Caco-2 (cell line): ENCODE measurements around the gene EME1. TPM values are rescaled to one million over a fixed set of nuclear protein-coding genes. Genes with fewer than 3 reads are reported as not detected.

ENCODE experiments used
- BruUV-seq: library from RNA; stranded (reverse); fragments of 400-500 nt; replicated peaks from 2 replicates; lab custom pipeline; 2021; lab: Mats Ljungman, UMichigan
- CTCF ChIA-PET: fragments of 300-600 bp; sonication (Branson Sonifier 250); formaldehyde crosslinking; loops from one replicate; lab custom pipeline; 2022; ENCODE audit warnings: antibody characterized with exemption; lab: Charles Lee
- POLR2A ChIA-PET: fragments of 300-600 bp; sonication (Branson Sonifier 250); formaldehyde crosslinking; loops from one replicate; lab custom pipeline; 2022; ENCODE audit warnings: antibody characterized with exemption; lab: Charles Lee
- DNase-seq, 2 experiments: peaks; one replicate each; pipeline versions ENCODE4 v3.0.0 to v3.0.0-alpha.2; 2020 to 2022
- H3K27me3 ChIP-seq: replicated peaks from 2 replicates; pipeline ENCODE4 v1.6.0; 2011; ENCODE audit warnings: low read length; ENCODE audit not compliant: control insufficient read depth, insufficient read depth
- H3K36me3 ChIP-seq: 2 replicates; pipeline ENCODE4 v1.5.1; 2011; ENCODE audit warnings: low read length; ENCODE audit not compliant: control insufficient read depth, insufficient read depth
- H3K4me1 ChIP-seq: fragments of 250-450 bp; sonication (Bioruptor Pico); 2 replicates; pipeline ENCODE4 v1.5.1; 2020; ENCODE audit warnings: mild to moderate bottlenecking
- H3K4me3 ChIP-seq: 2 replicates; pipeline ENCODE4 v1.5.1; 2011; ENCODE audit warnings: low read depth, mild to moderate bottlenecking, control low read depth, low read length
- H3K9me3 ChIP-seq: fragments of 250-450 bp; sonication (Bioruptor Pico); 2 replicates; pipeline ENCODE4 v1.5.1; 2020; ENCODE audit warnings: mild to moderate bottlenecking, moderate library complexity
- H3K27ac Mint-ChIP-seq: one replicate; pipeline ENCODE4 v1.8.0; 2022; ENCODE audit warnings: mixed read lengths; ENCODE audit not compliant: unreplicated experiment
- H3K27me3 Mint-ChIP-seq: one replicate; pipeline ENCODE4 v1.8.0; 2022; ENCODE audit warnings: mixed read lengths; ENCODE audit not compliant: insufficient read depth, unreplicated experiment
- H3K36me3 Mint-ChIP-seq: one replicate; pipeline ENCODE4 v1.8.0; 2022; ENCODE audit warnings: mild to moderate bottlenecking, mixed read lengths; ENCODE audit not compliant: insufficient read depth, unreplicated experiment
- H3K4me1 Mint-ChIP-seq: one replicate; pipeline ENCODE4 v1.8.0; 2022; ENCODE audit warnings: low read depth, mixed read lengths; ENCODE audit not compliant: unreplicated experiment
- H3K4me3 Mint-ChIP-seq: one replicate; pipeline ENCODE4 v1.8.0; 2022; ENCODE audit warnings: mild to moderate bottlenecking, moderate library complexity, mixed read lengths; ENCODE audit not compliant: unreplicated experiment
- H3K9me3 Mint-ChIP-seq: one replicate; pipeline ENCODE4 v1.8.0; 2022; ENCODE audit warnings: mixed read lengths; ENCODE audit not compliant: unreplicated experiment
- CTCF ChIP-seq, 2 experiments: fragments of 200-600 bp in 1 of 2; IDR thresholded peaks; 1 replicate in 1 of 2; 2 replicates in 1 of 2; pipeline versions ENCODE4 v1.5.1 to v1.8.0; 2011 to 2022; ENCODE audit warnings: antibody characterized with exemption in 1 of 2, control low read depth in 1 of 2, inconsistent platforms in 1 of 2, low read depth in 1 of 2, low read length in 1 of 2, mild to moderate bottlenecking in 1 of 2, moderate library complexity in 1 of 2; ENCODE audit not compliant: insufficient read depth in 1 of 2, severe bottlenecking in 1 of 2, unreplicated experiment in 1 of 2
- intact Hi-C: fragments of 100-400 bp; cut with micrococcal nuclease; formaldehyde crosslinking; loops from one replicate; pipeline ENCODE4 v1.10.0; 2022; ENCODE audit not compliant: unreplicated experiment
- total RNA-seq: library from RNA; stranded (reverse); gene quantifications from 2 replicates; pipeline ENCODE4 v1.2.3, GENCODE V29; 2022

EME1 gene
- total RNA-seq, 1 experiment from 2014 or later: 48.5 TPM

- no peaks in the 10 kb centered on the region; the same call in 1 of the 2 replicates for H3K4me1 ChIP-seq
- H3K27me3 ChIP-seq: no peaks in the 10 kb centered on the region
- no peak overlapping the region for H3K4me3 ChIP-seq
- no peak for TF ChIP-seq CTCF (IDR thresholded peaks at IDR 0.05; ENCODE audit: insufficient read depth in 1 of 2, low read depth in 1 of 2, low read length in 1 of 2, severe bottlenecking in 1 of 2, unreplicated experiment in 1 of 2)
- no peak for DNase-seq
- POLR2A ChIA-PET: interaction anchor here (0.6 to 0.8 kb wide), 3 partner anchors 13 to 136 kb away, joined by 3 read pairs; no protein-coding TSS in a partner anchor
- intact Hi-C loops: loop anchor here (10.0 kb wide), 1 partner anchor 330 kb away; no protein-coding TSS in a partner anchor
- H3K9me3 ChIP-seq: no peaks in the 10 kb centered on the region
- no peaks in the 10 kb centered on the region for H3K9me3 Mint-ChIP-seq
- H3K36me3 Mint-ChIP-seq: peaks cover 75% of the 10 kb centered on the region
- CTCF ChIA-PET: interaction anchor here (0.9 to 4.8 kb wide), 5 partner anchors 10 to 213 kb away, joined by 3 to 65 read pairs (median 4); partner anchors contain the start of genes LRRC59 and RSAD1
- no TSS peak for BruUV-seq
- H3K27me3 Mint-ChIP-seq: no peaks in the 10 kb centered on the region
- peak overlapping the region; percentile 31 for H3K27ac Mint-ChIP-seq
- no peak overlapping the region for H3K4me3 Mint-ChIP-seq
- peaks cover 19% of the 10 kb centered on the region for H3K36me3 ChIP-seq
- H3K4me1 Mint-ChIP-seq: peaks cover 10% of the 10 kb centered on the region
These were observed 7.9 kb upstream of the EME1 start for GRCh38 chr17:50365165-50365564.

- Mint-ChIP-seq H3K27me3 (no peaks in the 10 kb centered on the region), H3K4me1 (peaks cover 10% of the 10 kb centered on the region), H3K27ac (peak overlapping the region; percentile 31), H3K36me3 (peaks cover 74% of the 10 kb centered on the region), H3K4me3 (no peak overlapping the region), H3K9me3 (no peaks in the 10 kb centered on the region)
- H3K36me3 ChIP-seq: peaks cover 22% of the 10 kb centered on the region
- H3K9me3 ChIP-seq: no peaks in the 10 kb centered on the region
- no TSS peak for BruUV-seq
- DNase-seq: no peak
- H3K27me3 ChIP-seq: no peaks in the 10 kb centered on the region
- no peaks in the 10 kb centered on the region; the same call in 1 of the 2 replicates for H3K4me1 ChIP-seq
- intact Hi-C loops: loop anchor here (10.0 kb wide), 1 partner anchor 329 kb away; no protein-coding TSS in a partner anchor
- no peak for TF ChIP-seq CTCF (IDR thresholded peaks at IDR 0.05; ENCODE audit: insufficient read depth in 1 of 2, low read depth in 1 of 2, low read length in 1 of 2, severe bottlenecking in 1 of 2, unreplicated experiment in 1 of 2)
- ChIA-PET CTCF (interaction anchor here (0.6 to 4.8 kb wide), 5 partner anchors 11 to 214 kb away, joined by 3 to 65 read pairs (median 4); partner anchors contain the start of genes LRRC59 and RSAD1), POLR2A (interaction anchor here (0.6 to 0.8 kb wide), 3 partner anchors 32 to 176 kb away, joined by 3 read pairs; no protein-coding TSS in a partner anchor)
- no peak overlapping the region for H3K4me3 ChIP-seq
These were observed 7.2 kb upstream of the EME1 start for GRCh38 chr17:50365649-50366393.

- H3K27me3 Mint-ChIP-seq: no peaks in the 10 kb centered on the region
- Histone ChIP-seq H3K4me1 (peaks cover 7% of the 10 kb centered on the region; the same call in 1 of the 2 replicates), H3K4me3 (no peak overlapping the region), H3K27me3 (no peaks in the 10 kb centered on the region), H3K36me3 (peaks cover 22% of the 10 kb centered on the region), H3K9me3 (no peaks in the 10 kb centered on the region)
- no peak for DNase-seq
- H3K4me1 Mint-ChIP-seq: peaks cover 17% of the 10 kb centered on the region
- H3K36me3 Mint-ChIP-seq: peaks cover 72% of the 10 kb centered on the region
- intact Hi-C loops: loop anchor here (10.0 kb wide), 1 partner anchor 327 kb away; no protein-coding TSS in a partner anchor
- no peak overlapping the region for H3K27ac Mint-ChIP-seq
- no peak overlapping the region for H3K4me3 Mint-ChIP-seq
- TF ChIP-seq CTCF (IDR thresholded peaks at IDR 0.05; ENCODE audit: insufficient read depth in 1 of 2, low read depth in 1 of 2, low read length in 1 of 2, severe bottlenecking in 1 of 2, unreplicated experiment in 1 of 2): no peak
- no TSS peak for BruUV-seq
- no peaks in the 10 kb centered on the region for H3K9me3 Mint-ChIP-seq
- ChIA-PET CTCF (interaction anchor here (1.0 to 1.4 kb wide), 2 partner anchors 21 to 112 kb away, joined by 3 to 4 read pairs; partner anchors contain the start of gene XYLT2), POLR2A (interaction anchor here (0.6 kb wide), 1 partner anchor 30 kb away, joined by 5 read pairs; no protein-coding TSS in a partner anchor)
These were observed 5.6 kb upstream of the EME1 start for GRCh38 chr17:50367401-50367800.
